ENCODE data around the gene MS4A3.
"Not testable (repeated sequence)": the region's sequence is repeated elsewhere in the genome, so short reads cannot be mapped to it uniquely, and the experiment has no call there.

The MS4A3 gene, protein sequence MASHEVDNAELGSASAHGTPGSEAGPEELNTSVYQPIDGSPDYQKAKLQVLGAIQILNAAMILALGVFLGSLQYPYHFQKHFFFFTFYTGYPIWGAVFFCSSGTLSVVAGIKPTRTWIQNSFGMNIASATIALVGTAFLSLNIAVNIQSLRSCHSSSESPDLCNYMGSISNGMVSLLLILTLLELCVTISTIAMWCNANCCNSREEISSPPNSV

GRCh38 chr11:60056349-60056969 is at the start of gene MS4A3:
Gene MS4A3, plus strand, starts transcription at chr11:60056665. Its CDS starts 4,496 bp downstream, at chr11:60061161.
- no peak for DNase-seq (ENCODE audit: low read depth in 2 of 2)

- no peak for DNase-seq (ENCODE audit: low read depth in 2 of 2)
Observed at GRCh38 chr11:60016881-60017280, 39.6 kb upstream of the MS4A3 start, which contains the start of gene OOSP4B. Gene OOSP4B, plus strand, starts transcription at chr11:60017181.

DNA sequence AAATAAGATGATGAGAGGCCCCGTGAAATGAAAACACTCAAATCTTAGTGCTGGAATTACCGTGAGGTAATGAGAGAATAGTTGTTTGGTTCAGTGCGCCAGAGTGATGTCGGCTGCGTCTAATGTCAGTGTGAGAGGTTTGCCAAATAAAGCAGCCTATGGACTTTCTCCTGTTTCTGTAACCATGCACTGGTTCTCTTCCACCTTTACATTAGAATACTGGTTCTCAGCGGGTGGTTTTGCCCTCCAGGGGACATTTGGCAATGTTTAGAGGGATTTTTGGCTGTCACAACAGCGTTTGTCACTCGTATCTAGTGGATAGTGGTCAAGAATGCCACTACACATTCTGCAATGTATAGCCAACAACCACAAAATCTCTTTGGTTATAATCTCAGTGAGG is 38.4 kb upstream of the MS4A3 start:
- DNase-seq (ENCODE audit: low read depth in 2 of 2) = no peak

- not testable (repeated sequence) for DNase-seq (ENCODE audit: low read depth in 2 of 2)
Observed at GRCh38 chr11:60020376-60020775, 36.1 kb upstream of the MS4A3 start.

DNA sequence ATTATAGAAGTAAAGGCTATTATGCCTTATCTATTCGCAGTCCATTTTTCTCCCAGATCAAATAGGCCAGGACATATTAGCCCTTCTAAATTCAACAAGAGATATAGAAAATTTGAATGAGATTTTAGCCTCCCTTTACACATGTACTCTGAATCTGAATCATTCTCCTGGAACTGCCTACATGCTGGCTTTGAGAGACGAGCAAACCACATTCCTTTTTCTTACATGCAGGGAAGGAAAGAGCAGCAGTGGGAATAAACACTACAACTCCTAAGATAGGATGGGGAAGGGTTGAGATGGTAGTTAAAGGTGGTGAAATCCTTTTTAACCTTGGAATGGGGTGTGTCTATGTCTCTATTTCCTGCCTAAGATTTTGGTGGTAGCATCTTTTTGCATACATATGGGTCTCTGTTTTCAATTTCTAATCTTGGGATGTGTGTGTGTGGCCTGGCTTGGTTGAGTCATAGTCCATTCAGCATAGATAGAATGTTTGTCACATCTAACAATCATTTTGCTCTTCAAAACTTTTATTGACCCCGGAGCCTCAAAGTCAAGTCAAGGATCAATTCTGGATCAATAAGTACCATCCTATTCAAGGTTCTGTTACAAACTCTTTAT is 27.3 kb upstream of the MS4A3 start:
- no peak for DNase-seq (ENCODE audit: low read depth in 2 of 2)

- DNase-seq (ENCODE audit: low read depth in 2 of 2) = no peak
Observed at GRCh38 chr11:60040109-60040508, 16.4 kb upstream of the MS4A3 start, which contains the start of gene OOSP2. Gene OOSP2, plus strand, starts transcription at chr11:60040409. Its CDS starts 51 bp downstream, at chr11:60040460.

DNA sequence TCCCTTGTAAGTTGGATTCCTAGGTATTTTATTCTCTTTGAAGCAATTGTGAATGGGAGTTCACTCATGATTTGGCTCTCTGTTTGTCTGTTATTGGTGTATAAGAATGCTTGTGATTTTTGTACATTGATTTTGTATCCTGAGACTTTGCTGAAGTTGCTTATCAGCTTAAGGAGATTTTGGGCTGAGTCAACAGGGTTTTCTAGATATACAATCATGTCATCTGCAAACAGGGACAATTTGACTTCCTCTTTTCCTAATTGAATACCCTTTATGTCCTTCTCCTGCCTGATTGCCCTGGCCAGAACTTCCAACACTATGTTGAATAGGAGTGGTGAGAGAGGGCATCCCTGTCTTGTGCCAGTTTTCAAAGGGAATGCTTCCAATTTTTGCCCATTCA is 6.0 kb upstream of the MS4A3 start:
- DNase-seq (ENCODE audit: low read depth in 2 of 2) = not testable (repeated sequence)

DNA sequence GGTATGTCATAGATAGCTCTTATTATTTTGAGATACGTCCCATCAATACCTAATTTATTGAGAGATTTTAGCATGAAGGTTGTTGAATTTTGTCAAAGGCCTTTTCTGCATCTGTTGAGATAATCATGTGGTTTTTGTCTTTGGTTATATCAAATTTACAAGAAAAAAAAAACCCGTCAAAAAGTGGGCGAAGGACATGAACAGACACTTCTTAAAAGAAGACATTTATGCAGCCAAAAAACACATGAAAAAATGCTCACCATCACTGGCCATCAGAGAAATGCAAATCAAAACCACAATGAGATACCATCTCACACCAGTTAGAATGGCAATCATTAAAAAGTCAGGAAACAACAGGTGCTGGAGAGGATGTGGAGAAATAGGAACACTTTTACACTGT is 5.6 kb upstream of the MS4A3 start:
- DNase-seq (ENCODE audit: low read depth in 2 of 2) = not testable (repeated sequence)

GRCh38 chr11:60059052-60059451 is 2.6 kb downstream of the MS4A3 start:
- DNase-seq (ENCODE audit: low read depth in 2 of 2) = no peak

GRCh38 chr11:60059521-60060240 is 3.2 kb downstream of the MS4A3 start:
- DNase-seq (ENCODE audit: low read depth in 2 of 2) = no peak

GRCh38 chr11:60064111-60064510 is 7.6 kb downstream of the MS4A3 start:
- DNase-seq (ENCODE audit: low read depth in 2 of 2) = no peak

- DNase-seq (ENCODE audit: low read depth in 2 of 2) = no peak
Observed at GRCh38 chr11:60065801-60066200, 9.3 kb downstream of the MS4A3 start.

DNA sequence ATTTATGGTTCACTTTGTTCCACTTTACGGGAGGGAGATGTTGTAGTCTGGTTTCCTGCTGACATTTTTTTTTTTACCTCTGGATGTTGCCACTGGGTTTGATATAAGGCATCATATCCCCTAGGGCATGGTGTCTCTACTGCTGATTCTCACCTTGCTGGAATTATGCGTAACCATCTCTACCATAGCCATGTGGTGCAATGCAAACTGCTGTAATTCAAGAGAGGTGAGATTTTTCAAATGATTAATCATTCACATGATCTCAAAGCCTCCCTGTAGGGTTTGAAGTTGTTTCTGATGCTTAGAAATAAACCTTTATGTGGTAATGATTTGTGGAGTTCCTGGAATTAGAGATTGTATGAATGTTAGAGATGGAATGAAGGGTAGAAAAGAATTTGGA is 13.0 kb downstream of the MS4A3 start:
- no peak for DNase-seq (ENCODE audit: low read depth in 2 of 2)

GRCh38 chr11:60071644-60072043 is 15.2 kb downstream of the MS4A3 start:
- not testable (repeated sequence) for DNase-seq (ENCODE audit: low read depth in 2 of 2)

- no peak for DNase-seq (ENCODE audit: low read depth in 2 of 2)
Observed at GRCh38 chr11:60077216-60077817, 20.9 kb downstream of the MS4A3 start.

DNA sequence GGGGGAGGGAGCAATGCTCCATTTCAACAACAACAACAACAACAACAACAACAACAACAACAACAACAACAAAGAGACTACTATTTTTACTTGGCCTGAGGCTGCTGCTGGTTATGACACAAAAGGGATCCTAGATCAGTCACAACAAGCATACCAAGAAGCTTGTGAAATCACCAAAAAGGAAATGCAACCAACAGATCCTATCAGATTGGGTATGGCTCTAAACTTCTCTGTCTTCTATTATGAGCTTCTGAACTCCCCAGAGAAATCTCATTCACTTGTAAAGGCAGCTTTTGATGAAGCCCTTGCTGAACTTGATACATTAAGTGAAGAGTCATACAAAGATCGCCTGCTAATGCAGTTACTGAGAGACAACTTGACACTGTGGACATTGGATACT is 21.5 kb downstream of the MS4A3 start:
- no peak for DNase-seq (ENCODE audit: low read depth in 2 of 2)

GRCh38 chr11:60078745-60079144 is 22.3 kb downstream of the MS4A3 start:
- DNase-seq (ENCODE audit: low read depth in 2 of 2) = no peak

GRCh38 chr11:60080535-60080934 is 24.1 kb downstream of the MS4A3 start:
- no peak for DNase-seq (ENCODE audit: low read depth in 2 of 2)

DNA sequence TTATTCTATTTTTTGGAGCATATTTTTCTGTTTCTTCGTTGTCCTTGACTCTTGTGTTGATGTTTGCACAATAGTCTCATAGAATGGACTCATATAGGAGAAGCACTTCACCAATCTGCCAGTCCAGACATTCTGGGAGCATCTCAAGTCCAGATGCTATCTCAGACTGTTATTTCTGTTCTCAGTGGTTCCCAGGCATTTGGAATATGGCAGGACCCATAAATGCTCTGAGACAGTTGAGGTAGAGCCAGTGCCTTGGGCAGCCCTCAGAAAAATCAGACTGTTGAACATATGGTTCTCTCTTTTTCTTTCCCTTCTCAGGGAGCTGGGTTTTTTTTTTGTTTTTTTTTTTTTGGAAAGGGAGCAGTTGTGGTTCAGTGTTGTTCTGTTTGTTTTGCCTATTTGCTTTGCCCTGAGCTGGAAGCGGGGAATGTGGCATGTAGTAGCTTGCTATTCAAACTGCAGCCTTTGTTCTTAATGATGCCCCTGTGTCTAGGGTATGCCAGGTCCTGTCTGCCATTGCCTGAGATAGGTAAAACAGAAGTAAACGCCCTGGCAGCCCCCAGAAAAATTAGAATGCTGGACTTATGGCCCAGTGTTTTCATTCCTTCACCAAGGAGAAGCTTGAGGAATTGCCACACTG is 28.3 kb downstream of the MS4A3 start:
- no peak for DNase-seq (ENCODE audit: low read depth in 2 of 2)

GRCh38 chr11:60085909-60086308 is 29.4 kb downstream of the MS4A3 start:
- DNase-seq (ENCODE audit: low read depth in 2 of 2) = no peak

GRCh38 chr11:60087239-60087638 is 30.8 kb downstream of the MS4A3 start:
- DNase-seq (ENCODE audit: low read depth in 2 of 2) = no peak

Measured in stimulated activated CD4-positive, alpha-beta T cell treated with anti-CD3 and anti-CD28 coated beads, Interleukin-1b, Interleukin-23, amount 100 ng/mL, for 4 hours (primary cell).